Esophagus squamous epithelium (tissue), 4 donors: Measurements from ENCODE around the gene CEP112.

Source experiments
- CTCF ChIP-seq, 6 experiments: fragments of 450-650 bp in 4 of 6; fragments of 200-600 bp in 2 of 6; sonication (generic) in 2 of 6; IDR thresholded peaks; one replicate each; pipeline ENCODE4 v1.5.1; 2016 to 2019; ENCODE audit warnings: antibody characterized with exemption in 6 of 6, mild to moderate bottlenecking in 4 of 6, moderate library complexity in 4 of 6
- POLR2A ChIP-seq, 4 donors: fragments of 450-650 bp; IDR thresholded peaks; one replicate each; pipeline ENCODE4 v1.6.1; 2017; ENCODE audit warnings: antibody characterized with exemption in 4 of 4, mild to moderate bottlenecking in 4 of 4, moderate library complexity in 3 of 4

GRCh38 chr17:65745241-65745640, 446.7 kb downstream of the CEP112 start:
- TF ChIP-seq CTCF (IDR thresholded peaks at IDR 0.05): no peak
- no peak for TF ChIP-seq POLR2A (IDR thresholded peaks at IDR 0.05)
